Endodermal cell (in vitro differentiated cells): ENCODE results near the gene KIF6. TPM values are rescaled to one million over a fixed set of nuclear protein-coding genes. Genes with fewer than 3 reads are reported as not detected.

Source experiments
- DNase-seq: peaks from one replicate; pipeline ENCODE4 v3.0.0-alpha.2; 2017
- H3K27ac ChIP-seq: 2 replicates; pipeline ENCODE4 v1.5.1; 2013; ENCODE audit warnings: mild to moderate bottlenecking, low read depth, low read length, moderate library complexity
- H3K27me3 ChIP-seq: 2 replicates; pipeline ENCODE4 v1.6.1; 2013; ENCODE audit warnings: mild to moderate bottlenecking, low read length, moderate library complexity; ENCODE audit not compliant: insufficient read depth, control insufficient read depth, poor library complexity, severe bottlenecking
- H3K36me3 ChIP-seq: 2 replicates; pipeline ENCODE4 v1.7.0; 2013; ENCODE audit warnings: mild to moderate bottlenecking, low read length, moderate library complexity; ENCODE audit not compliant: control insufficient read depth, insufficient read depth
- H3K4me1 ChIP-seq: one replicate; pipeline ENCODE4 v1.7.0; 2013; ENCODE audit warnings: low read length; ENCODE audit not compliant: control insufficient read depth, insufficient read depth
- H3K4me3 ChIP-seq: 2 replicates; pipeline ENCODE4 v1.5.1; 2013; ENCODE audit warnings: mild to moderate bottlenecking, low read length, moderate library complexity
- H3K9ac ChIP-seq: 2 replicates; pipeline ENCODE4 v1.6.1; 2013; ENCODE audit warnings: mild to moderate bottlenecking, low read length, moderate library complexity; ENCODE audit not compliant: poor library complexity, severe bottlenecking; ENCODE audit errors: extremely low read depth
- H3K9me3 ChIP-seq: 2 replicates; pipeline ENCODE4 v1.6.1; 2013; ENCODE audit warnings: mild to moderate bottlenecking, low read length, moderate library complexity; ENCODE audit not compliant: control insufficient read depth
- H3K27ac Mint-ChIP-seq: 2 replicates; pipeline ENCODE4 v1.8.0; 2020; ENCODE audit warnings: mixed read lengths
- H3K27me3 Mint-ChIP-seq: 2 replicates; pipeline ENCODE4 v1.8.0; 2021; ENCODE audit warnings: mild to moderate bottlenecking, mixed read lengths; ENCODE audit not compliant: insufficient read depth
- H3K36me3 Mint-ChIP-seq: 2 replicates; pipeline ENCODE4 v1.8.0; 2020; ENCODE audit warnings: low read depth, mixed read lengths
- H3K4me1 Mint-ChIP-seq: 2 replicates; pipeline ENCODE4 v1.8.0; 2020; ENCODE audit warnings: mixed read lengths
- H3K4me3 Mint-ChIP-seq: 2 replicates; pipeline ENCODE4 v1.8.0; 2020; ENCODE audit warnings: mild to moderate bottlenecking, moderate library complexity, mixed read lengths
- H3K9me3 Mint-ChIP-seq: 2 replicates; pipeline ENCODE4 v1.8.0; 2020; ENCODE audit warnings: mild to moderate bottlenecking, mixed read lengths
- WGBS, 2 experiments: methylation state at CpG; one replicate each; pipeline versions ENCODE4 v1.1.5 to v1.1.7; 2013; ENCODE audit warnings: missing lambda C conversion rate in 2 of 2, mixed read lengths in 1 of 2; ENCODE audit not compliant: insufficient coverage in 1 of 2, insufficient read length in 1 of 2; 5-methylcytosine and 5-hydroxymethylcytosine counted together
- total RNA-seq, 2 donors: library from RNA; stranded (reverse); fragmentation: NEBNext Ultra II Directional in 1 of 2; extraction: Animal tissue kit (Norgen Biotek cat#: 25700) in 1 of 2; gene quantifications; 2 replicates in 1 of 2; 3 replicates in 1 of 2; pipeline ENCODE4 v1.2.1, GENCODE V29; 2021
- TF ChIP-seq, protein P1 (sequence below): fragments of 200-600 bp; sonication (generic); conservative IDR thresholded peaks from 2 replicates; pipeline ENCODE4 v1.5.0; 2021; ENCODE audit warnings: antibody characterized with exemption, mild to moderate bottlenecking

KIF6 gene
- total RNA-seq, 2 donors from 2014 or later, result 0.62 to 1.1 TPM

DNA sequence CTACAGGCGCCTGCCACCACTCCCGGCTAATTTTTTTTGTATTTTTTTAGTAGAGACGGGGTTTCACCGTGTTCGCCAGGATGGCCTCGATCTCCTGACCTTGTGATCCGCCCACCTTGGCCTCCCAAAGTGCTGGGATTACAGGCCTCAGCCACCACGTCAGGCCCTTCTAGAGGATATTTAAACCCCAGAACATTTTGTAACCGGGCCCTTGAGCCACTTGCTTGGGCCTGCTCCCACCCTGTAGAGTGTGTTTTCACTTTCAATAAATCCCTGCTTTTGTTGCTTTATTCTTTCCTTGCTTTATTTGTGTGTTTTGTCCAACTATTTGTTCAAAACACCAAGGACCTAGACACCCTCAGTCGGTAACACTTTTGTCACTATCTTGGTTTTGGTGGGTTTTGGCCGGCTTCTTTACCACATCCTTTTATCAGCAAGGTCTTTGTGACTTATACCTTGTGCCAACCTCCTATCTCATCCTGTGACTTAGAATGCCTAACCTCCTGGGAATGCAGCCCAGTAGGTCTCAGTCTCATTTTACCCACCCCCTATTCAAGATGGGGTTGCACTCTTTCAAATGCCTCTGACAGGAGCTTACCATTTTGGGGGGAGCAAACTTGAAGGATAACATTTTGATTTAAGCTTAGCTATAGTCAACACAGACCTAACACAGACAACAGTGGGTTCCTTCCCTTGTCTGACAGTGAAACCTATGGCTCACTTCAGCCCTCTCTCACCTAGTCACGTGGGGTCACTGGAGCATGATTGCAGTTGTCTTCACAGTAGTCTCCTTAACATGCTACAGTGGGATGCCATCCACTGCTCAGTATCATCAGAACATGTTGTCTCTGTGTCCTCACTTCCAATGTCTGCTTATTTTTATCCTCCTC, 27.9 kb upstream of the KIF6 start:
- no peaks in the 10 kb centered on the region for H3K27me3 Mint-ChIP-seq
- 91 to 95% methylated on average over 6 to 12 of the region's 12 CpGs for WGBS, 2 experiments
- no peaks in the 10 kb centered on the region for H3K4me1 Mint-ChIP-seq

DNA sequence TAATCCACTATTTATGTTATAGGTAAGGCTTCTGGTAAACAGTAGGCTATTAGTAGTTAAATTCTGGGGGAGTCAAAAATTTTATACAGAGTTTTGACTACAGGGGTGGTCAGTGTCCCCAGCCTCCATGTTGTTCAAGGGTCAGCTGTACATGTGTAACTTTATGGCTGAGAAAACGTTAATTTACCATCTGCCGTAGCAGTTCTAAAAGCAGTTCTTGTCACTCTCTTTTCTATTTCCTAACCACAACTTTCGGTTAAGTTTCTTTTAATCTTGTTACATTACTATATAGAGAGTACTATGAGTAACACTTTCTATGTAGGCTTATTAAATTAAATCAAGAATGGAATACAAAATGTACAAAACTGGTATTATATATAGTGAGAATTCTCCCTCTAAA, 21.6 kb upstream of the KIF6 start:
- 94 to 100% methylated on average over 2 of the region's 3 CpGs for WGBS, 2 experiments
- no peaks in the 10 kb centered on the region for H3K36me3 Mint-ChIP-seq
- DNase-seq, result no peak
- no peaks in the 10 kb centered on the region for H3K36me3 ChIP-seq
- TF ChIP-seq, protein P1, sequence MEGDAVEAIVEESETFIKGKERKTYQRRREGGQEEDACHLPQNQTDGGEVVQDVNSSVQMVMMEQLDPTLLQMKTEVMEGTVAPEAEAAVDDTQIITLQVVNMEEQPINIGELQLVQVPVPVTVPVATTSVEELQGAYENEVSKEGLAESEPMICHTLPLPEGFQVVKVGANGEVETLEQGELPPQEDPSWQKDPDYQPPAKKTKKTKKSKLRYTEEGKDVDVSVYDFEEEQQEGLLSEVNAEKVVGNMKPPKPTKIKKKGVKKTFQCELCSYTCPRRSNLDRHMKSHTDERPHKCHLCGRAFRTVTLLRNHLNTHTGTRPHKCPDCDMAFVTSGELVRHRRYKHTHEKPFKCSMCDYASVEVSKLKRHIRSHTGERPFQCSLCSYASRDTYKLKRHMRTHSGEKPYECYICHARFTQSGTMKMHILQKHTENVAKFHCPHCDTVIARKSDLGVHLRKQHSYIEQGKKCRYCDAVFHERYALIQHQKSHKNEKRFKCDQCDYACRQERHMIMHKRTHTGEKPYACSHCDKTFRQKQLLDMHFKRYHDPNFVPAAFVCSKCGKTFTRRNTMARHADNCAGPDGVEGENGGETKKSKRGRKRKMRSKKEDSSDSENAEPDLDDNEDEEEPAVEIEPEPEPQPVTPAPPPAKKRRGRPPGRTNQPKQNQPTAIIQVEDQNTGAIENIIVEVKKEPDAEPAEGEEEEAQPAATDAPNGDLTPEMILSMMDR, result no peak
- H3K27ac Mint-ChIP-seq, result no peak overlapping the region
- no peaks in the 10 kb centered on the region for H3K27me3 Mint-ChIP-seq
- no peak overlapping the region for H3K4me3 ChIP-seq
- H3K4me3 Mint-ChIP-seq, result no peak overlapping the region
- H3K4me1 Mint-ChIP-seq, result no peaks in the 10 kb centered on the region
- H3K4me1 ChIP-seq, result no peaks in the 10 kb centered on the region
- H3K27me3 ChIP-seq, result no peaks in the 10 kb centered on the region
- no peaks in the 10 kb centered on the region for H3K9me3 ChIP-seq
- no peak overlapping the region for H3K27ac ChIP-seq
- no peak overlapping the region for H3K9ac ChIP-seq
- no peaks in the 10 kb centered on the region for H3K9me3 Mint-ChIP-seq

More for the DNA sequence above, 27.9 kb upstream of the KIF6 start:
- TF ChIP-seq, protein P1, result no peak
- H3K27me3 ChIP-seq, result no peaks in the 10 kb centered on the region
- Mint-ChIP-seq H3K36me3 (no peaks in the 10 kb centered on the region), H3K4me3 (no peak overlapping the region), H3K9me3 (no peaks in the 10 kb centered on the region), H3K27ac (no peak overlapping the region)
- H3K4me1 ChIP-seq, result no peaks in the 10 kb centered on the region
- H3K4me3 ChIP-seq, result no peak overlapping the region
- DNase-seq, result no peak
- no peaks in the 10 kb centered on the region for H3K9me3 ChIP-seq
- H3K9ac ChIP-seq, result no peak overlapping the region
- no peaks in the 10 kb centered on the region for H3K36me3 ChIP-seq
- no peak overlapping the region for H3K27ac ChIP-seq

DNA sequence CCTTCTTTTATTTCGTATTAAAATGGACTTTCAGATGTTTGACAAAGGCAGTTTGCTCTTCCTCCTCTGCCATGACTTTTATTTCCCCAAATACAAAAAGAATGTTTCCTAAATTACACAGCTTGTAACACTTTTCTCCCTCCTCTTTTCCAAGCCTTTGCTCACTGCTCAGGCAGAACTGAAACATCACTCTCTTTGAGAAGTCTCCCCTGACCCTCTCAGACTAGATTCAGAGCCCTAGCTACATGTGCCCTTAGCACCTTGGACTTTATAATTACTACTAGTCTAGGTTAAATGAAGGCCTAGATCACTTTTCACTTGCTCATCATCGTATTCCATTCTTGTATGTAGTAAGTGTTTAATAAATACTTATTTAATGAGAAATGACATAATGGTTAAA, 8.5 kb upstream of the KIF6 start:
- Histone ChIP-seq H3K36me3 (no peaks in the 10 kb centered on the region), H3K4me3 (no peak overlapping the region), H3K27me3 (no peaks in the 10 kb centered on the region), H3K9ac (no peak overlapping the region), H3K4me1 (no peaks in the 10 kb centered on the region), H3K9me3 (peaks cover 5% of the 10 kb centered on the region), H3K27ac (no peak overlapping the region)
- no peaks in the 10 kb centered on the region for H3K27me3 Mint-ChIP-seq
- no peak overlapping the region for H3K27ac Mint-ChIP-seq
- DNase-seq, result no peak
- no peak overlapping the region for H3K4me3 Mint-ChIP-seq
- WGBS, 2 experiments, result 64 to 74% methylated on average over 1 to 2 of the region's 2 CpGs
- H3K9me3 Mint-ChIP-seq, result peaks cover 29% of the 10 kb centered on the region
- peaks cover 11% of the 10 kb centered on the region for H3K4me1 Mint-ChIP-seq
- H3K36me3 Mint-ChIP-seq, result no peaks in the 10 kb centered on the region
- TF ChIP-seq, protein P1, result no peak
